K562 (cell line): ENCODE data around the gene GABPB2. TPM values are rescaled to one million over a fixed set of nuclear protein-coding genes. Genes with fewer than 3 reads are reported as not detected.
A peak's percentile ranks its signal among the peaks of the same experiment; 100 is the strongest.

Source experiments
- ARNT ChIP-seq, 2 experiments: fragments of 450-650 bp; IDR thresholded peaks; 2 replicates each; pipeline ENCODE4 v1.6.1; 2016; ENCODE audit warnings: mild to moderate bottlenecking in 1 of 2
- CBX1 ChIP-seq: sonication (generic); IDR thresholded peaks from 2 replicates; pipeline ENCODE4 v1.6.1; 2016; ENCODE audit warnings: antibody characterized with exemption, low read depth, mild to moderate bottlenecking
- CBX8 ChIP-seq: fragments of 200-600 bp; sonication (generic); IDR thresholded peaks from 2 replicates; pipeline ENCODE4 v1.6.1; 2012; ENCODE audit warnings: borderline replicate concordance, mixed run types, low read depth, mild to moderate bottlenecking, moderate library complexity, mixed read lengths, low read length, control low read depth, inconsistent platforms; ENCODE audit not compliant: poor library complexity, severe bottlenecking; ENCODE audit errors: extremely low read depth
- COPS2 ChIP-seq: fragments of 450-650 bp; conservative IDR thresholded peaks from 2 replicates; pipeline ENCODE4 v1.6.1; 2016; ENCODE audit warnings: mild to moderate bottlenecking, moderate library complexity
- KLF6 ChIP-seq: fragments of 250-450 bp; sonication (Bioruptor Pico); IDR thresholded peaks from 2 replicates; pipeline ENCODE4 v1.4.0; 2020; ENCODE audit warnings: mild to moderate bottlenecking, moderate library complexity, borderline replicate concordance
- MCM2 ChIP-seq: fragments of 450-650 bp; IDR thresholded peaks from 2 replicates; pipeline ENCODE4 v1.6.1; 2017; ENCODE audit warnings: low read depth, mild to moderate bottlenecking
- MIER1 ChIP-seq: fragments of 450-650 bp; IDR thresholded peaks from 2 replicates; pipeline ENCODE4 v1.6.1; 2016; ENCODE audit warnings: antibody characterized with exemption, mild to moderate bottlenecking, low read depth
- NUFIP1 ChIP-seq: fragments of 450-650 bp; IDR thresholded peaks from 2 replicates; pipeline ENCODE4 v1.6.1; 2018; ENCODE audit not compliant: partially characterized antibody
- RBM15 ChIP-seq: fragments of 200-400 bp; formaldehyde crosslinking; IDR thresholded peaks from 2 replicates; pipeline ENCODE4 v1.6.1; 2018; ENCODE audit warnings: mild to moderate bottlenecking, low read length, moderate library complexity; ENCODE audit not compliant: insufficient read depth
- SIN3B ChIP-seq: fragments of 450-650 bp; IDR thresholded peaks from 2 replicates; pipeline ENCODE4 v1.6.1; 2017; ENCODE audit warnings: low read depth, mild to moderate bottlenecking, moderate library complexity
- SPI1 ChIP-seq: IDR thresholded peaks from 2 replicates; pipeline ENCODE4 v1.6.1; 2011; ENCODE audit warnings: low read depth, low read length, control low read depth, borderline replicate concordance
- WHSC1 ChIP-seq: IDR thresholded peaks from one replicate; pipeline ENCODE4 v1.6.1; 2012; ENCODE audit warnings: low read length, control low read depth, inconsistent platforms
- ZNF143 ChIP-seq: sonication (generic); formaldehyde crosslinking; IDR thresholded peaks from 2 replicates; pipeline ENCODE4 v1.9.0; 2022; ENCODE audit warnings: mild to moderate bottlenecking, missing genetic modification reagents
- ZNF224 ChIP-seq: sonication (generic); formaldehyde crosslinking; IDR thresholded peaks from 2 replicates; pipeline ENCODE4 v1.8.0; 2022; ENCODE audit warnings: mild to moderate bottlenecking, missing genetic modification reagents
- polyA plus RNA-seq, 8 experiments: library from polyadenylated mRNA; depleted of rRNA in 4 of 8; stranded (reverse) in 5 of 8; unstranded in 3 of 8; fragments of >200 nt; fragmentation: Nextera tagmentation in 2 of 8; fragmentation: Illumina TruSeq in 1 of 8; extraction: Ambion mirVana in 2 of 8; extraction: Trizol in 1 of 8; gene quantifications; 2 replicates each; pipeline versions ENCODE4 v1.2.1 to v1.2.3, GENCODE V29; 2011 to 2014; ENCODE audit warnings: inconsistent platforms in 1 of 8, missing spikeins in 1 of 8
- total RNA-seq, 7 experiments: library from RNA; depleted of rRNA in 6 of 7; stranded (reverse); fragments of >200 nt in 6 of 7; fragmentation: Illumina TruSeq in 2 of 7; extraction: Trizol in 2 of 7; gene quantifications; 2 replicates each; pipeline versions ENCODE4 v1.2.1 to v1.2.3, GENCODE V29; 2011 to 2021; ENCODE audit warnings: low replicate concordance in 1 of 7
- TF ChIP-seq, protein P1 (sequence below): fragments of 450-650 bp; IDR thresholded peaks from 2 replicates; pipeline ENCODE4 v1.6.1; 2017; ENCODE audit warnings: antibody characterized with exemption, mild to moderate bottlenecking
- TF ChIP-seq, protein P2 (sequence below): fragments of 450-650 bp; formaldehyde crosslinking; IDR thresholded peaks from 2 replicates; pipeline ENCODE4 v1.4.0; 2022; ENCODE audit warnings: missing genetic modification characterization
- TF ChIP-seq, protein P3 (sequence below): fragments of 450-650 bp; IDR thresholded peaks from 2 replicates; pipeline ENCODE4 v1.6.1; 2016
- TF ChIP-seq, protein P4 (sequence below): sonication (generic); formaldehyde crosslinking; IDR thresholded peaks from 2 replicates; pipeline ENCODE4 v1.8.0; 2022; ENCODE audit warnings: missing genetic modification reagents, mild to moderate bottlenecking, moderate library complexity, borderline replicate concordance
- TF ChIP-seq, protein P5 (sequence below): fragments of 450-650 bp; IDR thresholded peaks from 2 replicates; pipeline ENCODE4 v1.6.1; 2017; ENCODE audit warnings: mild to moderate bottlenecking, moderate library complexity

Gene GABPB2
- total and polyA plus RNA-seq, 9 of the 15 experiments (the other 6 are each of a cell fraction or from before 2014, with no cell fraction given), result 2.2 to 13.3 (median 6.1) TPM

DNA sequence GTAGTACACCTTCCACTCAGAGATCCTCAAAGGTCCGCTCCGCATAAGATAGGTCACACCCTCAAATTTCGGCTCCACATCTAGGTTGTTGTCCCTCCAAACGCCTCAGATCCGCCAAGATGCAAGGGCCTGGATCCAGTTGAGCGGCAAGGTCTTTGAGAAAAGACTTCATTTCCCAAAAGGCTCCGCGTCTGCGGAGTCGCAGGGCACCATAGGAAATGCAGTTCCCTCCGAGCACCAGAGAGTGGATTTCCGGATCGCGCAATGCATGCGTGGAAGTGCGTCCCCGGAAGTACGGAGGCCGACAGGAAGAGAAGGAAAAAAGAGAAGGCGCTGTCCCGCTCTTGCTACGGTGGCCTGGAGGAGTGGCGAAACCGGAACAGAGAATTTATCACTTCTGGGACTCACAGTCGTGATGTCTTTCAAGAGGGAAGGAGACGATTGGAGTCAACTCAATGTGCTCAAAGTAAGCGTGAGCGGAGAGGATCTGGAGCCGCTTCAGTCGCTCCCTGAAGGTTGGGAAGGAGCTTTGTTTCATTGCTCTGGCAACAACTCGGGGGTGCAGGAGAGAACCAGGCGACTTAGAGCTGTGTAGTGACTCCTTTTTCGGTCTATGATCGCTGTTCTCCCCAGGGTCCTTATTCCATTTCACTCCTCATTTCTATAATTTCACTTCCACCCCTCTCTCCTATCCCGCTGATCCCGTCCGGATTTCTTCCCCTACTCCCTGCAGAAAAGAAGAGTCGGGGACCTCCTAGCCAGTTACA is 95.4 kb downstream of the GABPB2 start, which contains the start of the genes LYSMD1 and SCNM1 (continued):
- TF ChIP-seq, protein P1, sequence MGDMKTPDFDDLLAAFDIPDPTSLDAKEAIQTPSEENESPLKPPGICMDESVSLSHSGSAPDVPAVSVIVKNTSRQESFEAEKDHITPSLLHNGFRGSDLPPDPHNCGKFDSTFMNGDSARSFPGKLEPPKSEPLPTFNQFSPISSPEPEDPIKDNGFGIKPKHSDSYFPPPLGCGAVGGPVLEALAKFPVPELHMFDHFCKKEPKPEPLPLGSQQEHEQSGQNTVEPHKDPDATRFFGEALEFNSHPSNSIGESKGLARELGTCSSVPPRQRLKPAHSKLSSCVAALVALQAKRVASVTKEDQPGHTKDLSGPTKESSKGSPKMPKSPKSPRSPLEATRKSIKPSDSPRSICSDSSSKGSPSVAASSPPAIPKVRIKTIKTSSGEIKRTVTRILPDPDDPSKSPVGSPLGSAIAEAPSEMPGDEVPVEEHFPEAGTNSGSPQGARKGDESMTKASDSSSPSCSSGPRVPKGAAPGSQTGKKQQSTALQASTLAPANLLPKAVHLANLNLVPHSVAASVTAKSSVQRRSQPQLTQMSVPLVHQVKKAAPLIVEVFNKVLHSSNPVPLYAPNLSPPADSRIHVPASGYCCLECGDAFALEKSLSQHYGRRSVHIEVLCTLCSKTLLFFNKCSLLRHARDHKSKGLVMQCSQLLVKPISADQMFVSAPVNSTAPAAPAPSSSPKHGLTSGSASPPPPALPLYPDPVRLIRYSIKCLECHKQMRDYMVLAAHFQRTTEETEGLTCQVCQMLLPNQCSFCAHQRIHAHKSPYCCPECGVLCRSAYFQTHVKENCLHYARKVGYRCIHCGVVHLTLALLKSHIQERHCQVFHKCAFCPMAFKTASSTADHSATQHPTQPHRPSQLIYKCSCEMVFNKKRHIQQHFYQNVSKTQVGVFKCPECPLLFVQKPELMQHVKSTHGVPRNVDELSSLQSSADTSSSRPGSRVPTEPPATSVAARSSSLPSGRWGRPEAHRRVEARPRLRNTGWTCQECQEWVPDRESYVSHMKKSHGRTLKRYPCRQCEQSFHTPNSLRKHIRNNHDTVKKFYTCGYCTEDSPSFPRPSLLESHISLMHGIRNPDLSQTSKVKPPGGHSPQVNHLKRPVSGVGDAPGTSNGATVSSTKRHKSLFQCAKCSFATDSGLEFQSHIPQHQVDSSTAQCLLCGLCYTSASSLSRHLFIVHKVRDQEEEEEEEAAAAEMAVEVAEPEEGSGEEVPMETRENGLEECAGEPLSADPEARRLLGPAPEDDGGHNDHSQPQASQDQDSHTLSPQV, result peak; percentile 88
- peak; percentile 99 for TF ChIP-seq ZNF143 (CRISPR knock-in tag)
- TF ChIP-seq, protein P2, sequence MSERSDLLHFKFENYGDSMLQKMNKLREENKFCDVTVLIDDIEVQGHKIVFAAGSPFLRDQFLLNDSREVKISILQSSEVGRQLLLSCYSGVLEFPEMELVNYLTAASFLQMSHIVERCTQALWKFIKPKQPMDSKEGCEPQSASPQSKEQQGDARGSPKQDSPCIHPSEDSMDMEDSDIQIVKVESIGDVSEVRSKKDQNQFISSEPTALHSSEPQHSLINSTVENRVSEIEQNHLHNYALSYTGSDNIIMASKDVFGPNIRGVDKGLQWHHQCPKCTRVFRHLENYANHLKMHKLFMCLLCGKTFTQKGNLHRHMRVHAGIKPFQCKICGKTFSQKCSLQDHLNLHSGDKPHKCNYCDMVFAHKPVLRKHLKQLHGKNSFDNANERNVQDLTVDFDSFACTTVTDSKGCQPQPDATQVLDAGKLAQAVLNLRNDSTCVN (CRISPR knock-in tag), result no peak
- no peak for TF ChIP-seq MIER1
- TF ChIP-seq MCM2, result no peak
- no peak for TF ChIP-seq WHSC1
- peak; percentile 39; the same call in 1 of the 2 replicates for TF ChIP-seq KLF6 (CRISPR knock-in tag)
- peak; percentile 82; the same call in 1 of the 2 replicates for TF ChIP-seq SPI1
- TF ChIP-seq, protein P3, sequence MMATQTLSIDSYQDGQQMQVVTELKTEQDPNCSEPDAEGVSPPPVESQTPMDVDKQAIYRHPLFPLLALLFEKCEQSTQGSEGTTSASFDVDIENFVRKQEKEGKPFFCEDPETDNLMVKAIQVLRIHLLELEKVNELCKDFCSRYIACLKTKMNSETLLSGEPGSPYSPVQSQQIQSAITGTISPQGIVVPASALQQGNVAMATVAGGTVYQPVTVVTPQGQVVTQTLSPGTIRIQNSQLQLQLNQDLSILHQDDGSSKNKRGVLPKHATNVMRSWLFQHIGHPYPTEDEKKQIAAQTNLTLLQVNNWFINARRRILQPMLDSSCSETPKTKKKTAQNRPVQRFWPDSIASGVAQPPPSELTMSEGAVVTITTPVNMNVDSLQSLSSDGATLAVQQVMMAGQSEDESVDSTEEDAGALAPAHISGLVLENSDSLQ, result peak; percentile 48
- peak; percentile 60 to 95; a peak in 3 of 4 replicates for TF ChIP-seq ARNT (IDR thresholded peaks at IDR 0.05)
- TF ChIP-seq CBX1, result no peak
- TF ChIP-seq, protein P4, sequence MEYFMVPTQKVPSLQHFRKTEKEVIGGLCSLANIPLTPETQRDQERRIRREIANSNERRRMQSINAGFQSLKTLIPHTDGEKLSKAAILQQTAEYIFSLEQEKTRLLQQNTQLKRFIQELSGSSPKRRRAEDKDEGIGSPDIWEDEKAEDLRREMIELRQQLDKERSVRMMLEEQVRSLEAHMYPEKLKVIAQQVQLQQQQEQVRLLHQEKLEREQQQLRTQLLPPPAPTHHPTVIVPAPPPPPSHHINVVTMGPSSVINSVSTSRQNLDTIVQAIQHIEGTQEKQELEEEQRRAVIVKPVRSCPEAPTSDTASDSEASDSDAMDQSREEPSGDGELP (CRISPR knock-in tag), result peak; percentile 74; the same call in 1 of the 2 replicates
- no peak for TF ChIP-seq CBX8
- TF ChIP-seq COPS2, result no peak
- no peak for TF ChIP-seq ZNF224
- TF ChIP-seq NUFIP1, result no peak
- TF ChIP-seq SIN3B, result peak; percentile 64
- TF ChIP-seq, protein P5, sequence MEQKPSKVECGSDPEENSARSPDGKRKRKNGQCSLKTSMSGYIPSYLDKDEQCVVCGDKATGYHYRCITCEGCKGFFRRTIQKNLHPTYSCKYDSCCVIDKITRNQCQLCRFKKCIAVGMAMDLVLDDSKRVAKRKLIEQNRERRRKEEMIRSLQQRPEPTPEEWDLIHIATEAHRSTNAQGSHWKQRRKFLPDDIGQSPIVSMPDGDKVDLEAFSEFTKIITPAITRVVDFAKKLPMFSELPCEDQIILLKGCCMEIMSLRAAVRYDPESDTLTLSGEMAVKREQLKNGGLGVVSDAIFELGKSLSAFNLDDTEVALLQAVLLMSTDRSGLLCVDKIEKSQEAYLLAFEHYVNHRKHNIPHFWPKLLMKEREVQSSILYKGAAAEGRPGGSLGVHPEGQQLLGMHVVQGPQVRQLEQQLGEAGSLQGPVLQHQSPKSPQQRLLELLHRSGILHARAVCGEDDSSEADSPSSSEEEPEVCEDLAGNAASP, result no peak
- no peak for TF ChIP-seq RBM15
